K562 (cell line): ENCODE measurements around the gene NLRP12. TPM values are rescaled to one million over a fixed set of nuclear protein-coding genes. Genes with fewer than 3 reads are reported as not detected.

ENCODE experiments used
- JUN ChIP-seq, 2 experiments: sonication (generic) in 1 of 2; formaldehyde crosslinking in 1 of 2; IDR thresholded peaks; 2 replicates each; pipeline versions ENCODE4 v1.6.1 to v1.8.0; 2012 to 2022; ENCODE audit warnings: borderline replicate concordance in 2 of 2, mild to moderate bottlenecking in 2 of 2, improper control_type of control experiment in 1 of 2, low read depth in 1 of 2, low read length in 1 of 2, missing genetic modification reagents in 1 of 2
- MAZ ChIP-seq, 2 experiments: fragments of 450-650 bp in 1 of 2; sonication (generic) in 1 of 2; formaldehyde crosslinking; IDR thresholded peaks in 1 of 2; conservative IDR thresholded peaks in 1 of 2; 2 replicates each; pipeline versions ENCODE4 v1.4.0 to v1.5.0; 2020; ENCODE audit warnings: mild to moderate bottlenecking in 1 of 2, missing genetic modification reagents in 1 of 2
- MYNN ChIP-seq, 2 experiments: sonication (generic); formaldehyde crosslinking in 1 of 2; IDR thresholded peaks; 2 replicates each; pipeline versions ENCODE4 v1.5.0 to v1.6.1; 2016 to 2020; ENCODE audit warnings: antibody characterized with exemption in 1 of 2, missing genetic modification reagents in 1 of 2
- STAG1 ChIP-seq: sonication (generic); formaldehyde crosslinking; IDR thresholded peaks from 2 replicates; pipeline ENCODE4 v1.5.0; 2020; ENCODE audit warnings: missing genetic modification reagents, borderline replicate concordance
- polyA plus RNA-seq, 8 experiments: library from polyadenylated mRNA; depleted of rRNA in 4 of 8; stranded (reverse) in 5 of 8; unstranded in 3 of 8; fragments of >200 nt; fragmentation: Nextera tagmentation in 2 of 8; fragmentation: Illumina TruSeq in 1 of 8; extraction: Ambion mirVana in 2 of 8; extraction: Trizol in 1 of 8; gene quantifications; 2 replicates each; pipeline versions ENCODE4 v1.2.1 to v1.2.3, GENCODE V29; 2011 to 2014; ENCODE audit warnings: inconsistent platforms in 1 of 8, missing spikeins in 1 of 8
- total RNA-seq, 7 experiments: library from RNA; depleted of rRNA in 6 of 7; stranded (reverse); fragments of >200 nt in 6 of 7; fragmentation: Illumina TruSeq in 2 of 7; extraction: Trizol in 2 of 7; gene quantifications; 2 replicates each; pipeline versions ENCODE4 v1.2.1 to v1.2.3, GENCODE V29; 2011 to 2021; ENCODE audit warnings: low replicate concordance in 1 of 7
- TF ChIP-seq, protein P1 (sequence below), 2 experiments: fragments of 450-650 bp in 1 of 2; sonication (generic) in 1 of 2; formaldehyde crosslinking in 1 of 2; IDR thresholded peaks in 1 of 2; conservative IDR thresholded peaks in 1 of 2; 2 replicates each; pipeline versions ENCODE4 v1.6.1 to v1.8.1; 2016 to 2023; ENCODE audit warnings: mild to moderate bottlenecking in 2 of 2, moderate library complexity in 2 of 2, inconsistent platforms in 1 of 2, missing genetic modification reagents in 1 of 2

NLRP12 gene
- total and polyA plus RNA-seq, 9 of the 15 experiments (the other 6 are each of a cell fraction or from before 2014, with no cell fraction given) = not detected

GRCh38 chr19:53792721-53793433 is 31.2 kb downstream of the NLRP12 start (continued):
- TF ChIP-seq MYNN (IDR thresholded peaks at IDR 0.05) (peak; percentile 51; the same call in 1 of the 2 replicates), MYNN (CRISPR knock-in tag; IDR thresholded peaks at IDR 0.05) (no peak), MAZ (CRISPR knock-in tag; conservative IDR thresholded peaks at IDR 0.05 in 1 of 2, IDR thresholded peaks at IDR 0.05 in 1 of 2) (peak; percentile 18 to 63; a peak in 1 of 4 replicates), STAG1 (CRISPR knock-in tag) (peak; percentile 83; the same call in 1 of the 2 replicates), JUN (IDR thresholded peaks at IDR 0.05; ENCODE audit: borderline replicate concordance, low read depth, low read length) (0 out of 2 replicates have a peak, but pooled peaks have one; percentile 6), JUN (CRISPR knock-in tag; IDR thresholded peaks at IDR 0.05; ENCODE audit: borderline replicate concordance) (no peak)
- TF ChIP-seq, protein P1, sequence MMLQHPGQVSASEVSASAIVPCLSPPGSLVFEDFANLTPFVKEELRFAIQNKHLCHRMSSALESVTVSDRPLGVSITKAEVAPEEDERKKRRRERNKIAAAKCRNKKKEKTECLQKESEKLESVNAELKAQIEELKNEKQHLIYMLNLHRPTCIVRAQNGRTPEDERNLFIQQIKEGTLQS (IDR thresholded peaks at IDR 0.05) = peak; percentile 95
- TF ChIP-seq, protein P1 (CRISPR knock-in tag; conservative IDR thresholded peaks at IDR 0.05) = 0 out of 2 replicates have a peak, but pooled peaks have one; percentile 53
